Heart left ventricle (tissue), 13 donors: Measurements from ENCODE around the gene NINL.

Experiments
- CTCF ChIP-seq, 12 donors: fragments of 200-600 bp; sonication (generic) in 4 of 12; IDR thresholded peaks; one replicate each; pipeline versions ENCODE4 v1.5.0 to v1.8.0; 2018 to 2022; ENCODE audit warnings: antibody characterized with exemption in 12 of 12, mild to moderate bottlenecking in 5 of 12
- POLR2A ChIP-seq, 2 donors: fragments of 450-650 bp; IDR thresholded peaks; one replicate each; pipeline ENCODE4 v1.6.1; 2017; ENCODE audit warnings: antibody characterized with exemption in 2 of 2, mild to moderate bottlenecking in 2 of 2, moderate library complexity in 2 of 2
- donor health status: ischemic (EF 13 %, LVEDD 7.1; RV severe dilation, severe dysfunction).
- donor health status: DM: no; HTN: yes; CAD: no.
- donor health status: DM: no; HTN: no; CAD: no.
- donor health status: ischemic (EF 25% LVEDD 6.9; RV normal size, moderate dysfunction).
- donor health status: ischemic (EF 25% LVEDD 5.7; RV mildly dilated, moderate dysfunction).
- donor health status: ischemic (EF 35%, LVEDD 5.7; RV mildly dilated, moderate dysfunction).
- donor health status: nonischemic (EF 11% LVEDD 7.7; RV severe dilation, severe dysfunction).
- donor health status: DM: yes; HTN: yes; CAD: no.
- donor health status: PGD.
- donor health status: ischemic (EF 29% LVEDD 5.4; RV normal size, mild dysfunction).
- donor health status: nonischemic (EF 23%, LVEDD 6.1; RV moderate dilation, normal function).

- TF ChIP-seq POLR2A (IDR thresholded peaks at IDR 0.05) (no peak), CTCF (IDR thresholded peaks at IDR 0.05) (no peak)
These were observed 148.2 kb downstream of the NINL start for GRCh38 chr20:25437153-25437581.
